Measurements from ENCODE around the gene GARIN5A.

The GARIN5A gene

GRCh38 chr19:50507376-50507775 is 30.7 kb upstream of the GARIN5A start:
- no peak for DNase-seq

GRCh38 chr19:50506700-50507099 is 30.1 kb upstream of the GARIN5A start:
- no peak for DNase-seq

- DNase-seq, result no peak
These were observed 29.4 kb upstream of the GARIN5A start for GRCh38 chr19:50505856-50506611.

GRCh38 chr19:50501568-50502475 is 25.2 kb upstream of the GARIN5A start:
- DNase-seq, result no peak

GRCh38 chr19:50501186-50501567 is 24.5 kb upstream of the GARIN5A start:
- DNase-seq, result no peak

- DNase-seq, result no peak
These were observed 24.1 kb upstream of the GARIN5A start for GRCh38 chr19:50500753-50501151.

GRCh38 chr19:50500060-50500752 is 23.6 kb upstream of the GARIN5A start:
- no peak for DNase-seq

GRCh38 chr19:50498219-50499056 is 21.8 kb upstream of the GARIN5A start:
- no peak for DNase-seq

GRCh38 chr19:50497022-50497405 is 20.4 kb upstream of the GARIN5A start:
- no peak for DNase-seq

GRCh38 chr19:50496189-50497021 is 19.8 kb upstream of the GARIN5A start:
- no peak for DNase-seq

GRCh38 chr19:50495020-50495531 is 18.4 kb upstream of the GARIN5A start:
- DNase-seq, result no peak

- no peak for DNase-seq
These were observed 17.8 kb upstream of the GARIN5A start for GRCh38 chr19:50494186-50495019.

- DNase-seq, result no peak
These were observed 16.5 kb upstream of the GARIN5A start for GRCh38 chr19:50493171-50493570.

- DNase-seq, result no peak
These were observed 15.8 kb upstream of the GARIN5A start for GRCh38 chr19:50492303-50493052.

- no peak for DNase-seq
These were observed 14.4 kb upstream of the GARIN5A start for GRCh38 chr19:50490991-50491472.

- no peak for DNase-seq
These were observed 13.8 kb upstream of the GARIN5A start for GRCh38 chr19:50490411-50490811.

GRCh38 chr19:50489461-50490011 is 12.9 kb upstream of the GARIN5A start:
- no peak for DNase-seq

- DNase-seq, result no peak
These were observed 11.9 kb upstream of the GARIN5A start for GRCh38 chr19:50488389-50489194.
